Upper lobe of left lung (tissue), 6 donors: ENCODE results near the gene DEPDC5. TPM values are rescaled to one million over a fixed set of nuclear protein-coding genes. Genes with fewer than 3 reads are reported as not detected.

Experiments
- ATAC-seq, 2 donors: fragments of 200-7000 bp; cut with Tn5 transposase; one replicate each; pipeline ENCODE4 v1.9.1; 2022; ENCODE audit warnings: mild to moderate bottlenecking in 2 of 2, moderate library complexity in 2 of 2; ENCODE audit not compliant: low FRiP score in 2 of 2
- DNase-seq, 2 donors: peaks; one replicate each; pipeline ENCODE4 v3.0.0-alpha.2; 2019 to 2020
- H3K27ac ChIP-seq, 4 donors: fragments of 200-600 bp; sonication (generic); one replicate each; pipeline ENCODE4 v1.5.1; 2016 to 2019
- H3K27me3 ChIP-seq, 4 donors: fragments of 200-600 bp; sonication (generic); one replicate each; pipeline ENCODE4 v1.5.1; 2017 to 2019
- H3K36me3 ChIP-seq, 4 donors: fragments of 200-600 bp; sonication (generic); one replicate each; pipeline ENCODE4 v1.5.1; 2016 to 2019
- H3K4me1 ChIP-seq, 4 donors: fragments of 200-600 bp; sonication (generic); one replicate each; pipeline ENCODE4 v1.5.1; 2018 to 2019
- H3K4me3 ChIP-seq, 4 donors: fragments of 200-600 bp; sonication (generic); one replicate each; pipeline ENCODE4 v1.5.1; 2017 to 2019; ENCODE audit warnings: mild to moderate bottlenecking in 2 of 4, moderate library complexity in 1 of 4
- H3K9me3 ChIP-seq, 4 donors: fragments of 200-600 bp; sonication (generic); one replicate each; pipeline ENCODE4 v1.5.1; 2018 to 2019
- CTCF ChIP-seq, 6 experiments: fragments of 450-650 bp in 4 of 6; fragments of 200-600 bp in 2 of 6; sonication (generic) in 2 of 6; IDR thresholded peaks; one replicate each; pipeline ENCODE4 v1.5.1; 2016 to 2019; ENCODE audit warnings: antibody characterized with exemption in 6 of 6
- EP300 ChIP-seq, 4 donors: sonication (generic); formaldehyde crosslinking; IDR thresholded peaks; one replicate each; pipeline ENCODE4 v1.5.1; 2017; ENCODE audit warnings: antibody characterized with exemption in 4 of 4, control low read depth in 2 of 4
- POLR2A ChIP-seq, 4 donors: fragments of 450-650 bp; IDR thresholded peaks; one replicate each; pipeline ENCODE4 v1.5.1; 2016 to 2017; ENCODE audit warnings: antibody characterized with exemption in 4 of 4, mild to moderate bottlenecking in 2 of 4
- POLR2AphosphoS5 ChIP-seq, 2 donors: sonication (generic); formaldehyde crosslinking; IDR thresholded peaks; one replicate each; pipeline ENCODE4 v1.5.1; 2017; ENCODE audit warnings: antibody characterized with exemption in 2 of 2
- WGBS, 2 donors: methylation state at CpG; one replicate each; pipeline ENCODE4 v1.1.5; 2017 to 2018; 5-methylcytosine and 5-hydroxymethylcytosine counted together
- total RNA-seq, 6 donors: library from RNA; depleted of rRNA in 4 of 6; stranded (reverse); fragments of >200 nt in 4 of 6; gene quantifications; one replicate each; pipeline versions ENCODE4 v1.1.0 to v1.2.1, GENCODE V29; 2016 to 2021
- donor health status: DM: no; HTN: no; CAD: no; lungs with moderate emphysema.
- donor health status: DM: no; HTN: yes; CAD: no; lungs with severe emphysema.

DEPDC5 gene
- total RNA-seq, 6 donors from 2014 or later = 10.9 to 31.4 (median 24.4) TPM

- 75 to 80% methylated on average over 2 of the region's 2 CpGs for WGBS, 2 donors
- TF ChIP-seq POLR2AphosphoS5 (IDR thresholded peaks at IDR 0.05) = no peak
- TF ChIP-seq POLR2A (IDR thresholded peaks at IDR 0.05) = no peak
- TF ChIP-seq CTCF (IDR thresholded peaks at IDR 0.05) = no peak
- TF ChIP-seq EP300 (IDR thresholded peaks at IDR 0.05) = no peak
- ATAC-seq = no peak
- Histone ChIP-seq H3K4me1 (peaks cover 0 to 9% (median 1%) of the 10 kb centered on the region in 4 donors), H3K36me3 (peaks cover 0 to 24% (median 0%) of the 10 kb centered on the region in 4 donors), H3K27me3 (no peaks in the 10 kb centered on the region), H3K9me3 (no peaks in the 10 kb centered on the region), H3K27ac (no peak overlapping the region), H3K4me3 (no peak overlapping the region)
- no peak for DNase-seq
Observed at GRCh38 chr22:31732089-31732829, 21.6 kb upstream of the DEPDC5 start.

GRCh38 chr22:31733580-31734079 is 20.2 kb upstream of the DEPDC5 start:
- no peak overlapping the region for H3K4me3 ChIP-seq
- H3K36me3 ChIP-seq = peaks cover 0 to 27% (median 5%) of the 10 kb centered on the region in 4 donors
- no peak for DNase-seq
- H3K9me3 ChIP-seq = no peaks in the 10 kb centered on the region
- peaks cover 0 to 14% (median 1%) of the 10 kb centered on the region in 4 donors for H3K4me1 ChIP-seq
- ATAC-seq = no peak
- H3K27ac ChIP-seq = no peak overlapping the region
- no peaks in the 10 kb centered on the region for H3K27me3 ChIP-seq
- 91% methylated on average over 7 of the region's 7 CpGs for WGBS, 2 donors
- no peak for TF ChIP-seq POLR2A (IDR thresholded peaks at IDR 0.05)
- TF ChIP-seq CTCF (IDR thresholded peaks at IDR 0.05) = no peak
- no peak for TF ChIP-seq EP300 (IDR thresholded peaks at IDR 0.05)
- TF ChIP-seq POLR2AphosphoS5 (IDR thresholded peaks at IDR 0.05) = no peak

GRCh38 chr22:31734512-31734911 is 19.3 kb upstream of the DEPDC5 start:
- DNase-seq (no peak), ATAC-seq (no peak)
- TF ChIP-seq EP300 (IDR thresholded peaks at IDR 0.05) (no peak), POLR2A (IDR thresholded peaks at IDR 0.05) (no peak), POLR2AphosphoS5 (IDR thresholded peaks at IDR 0.05) (no peak)
- peaks cover 0 to 19% (median 6%) of the 10 kb centered on the region in 4 donors for H3K4me1 ChIP-seq
- WGBS, 2 donors = 85 to 87% methylated on average over 1 of the region's 1 CpG
- H3K36me3 ChIP-seq = peaks cover 0 to 27% (median 6%) of the 10 kb centered on the region in 4 donors
- no peaks in the 10 kb centered on the region for H3K9me3 ChIP-seq
- no peaks in the 10 kb centered on the region for H3K27me3 ChIP-seq
- H3K27ac ChIP-seq = no peak overlapping the region
- no peak overlapping the region for H3K4me3 ChIP-seq

DNA sequence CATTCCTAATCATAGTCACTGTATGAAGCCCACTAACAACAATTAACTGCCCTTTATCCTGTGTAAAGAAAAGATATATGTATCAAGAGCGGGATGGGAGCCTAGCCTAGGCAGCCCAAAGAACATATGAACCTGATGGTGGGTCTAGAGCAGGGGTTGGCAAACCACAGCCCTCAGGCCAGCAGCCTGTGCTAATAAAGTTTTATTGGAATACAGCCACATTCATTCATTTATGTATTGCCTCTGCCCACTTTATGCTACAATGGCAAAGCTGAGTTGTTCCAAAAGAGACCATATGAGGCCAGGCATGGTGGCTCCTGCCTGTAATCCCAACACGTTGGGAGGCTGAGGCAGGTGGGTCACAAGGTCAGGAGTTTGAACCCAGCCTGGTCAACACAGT is 17.4 kb upstream of the DEPDC5 start:
- peaks cover 0 to 30% (median 6%) of the 10 kb centered on the region in 4 donors for H3K36me3 ChIP-seq
- H3K27ac ChIP-seq = no peak overlapping the region
- no peaks in the 10 kb centered on the region for H3K27me3 ChIP-seq
- TF ChIP-seq POLR2A (IDR thresholded peaks at IDR 0.05) (no peak), EP300 (IDR thresholded peaks at IDR 0.05) (no peak), CTCF (IDR thresholded peaks at IDR 0.05) (no peak), POLR2AphosphoS5 (IDR thresholded peaks at IDR 0.05) (no peak)
- ATAC-seq (no peak), DNase-seq (no peak)
- no peak overlapping the region for H3K4me3 ChIP-seq
- H3K4me1 ChIP-seq = peaks cover 6 to 31% (median 12%) of the 10 kb centered on the region in 4 donors
- WGBS, 2 donors = 98 to 100% methylated on average over 2 of the region's 2 CpGs
- H3K9me3 ChIP-seq = no peaks in the 10 kb centered on the region

DNA sequence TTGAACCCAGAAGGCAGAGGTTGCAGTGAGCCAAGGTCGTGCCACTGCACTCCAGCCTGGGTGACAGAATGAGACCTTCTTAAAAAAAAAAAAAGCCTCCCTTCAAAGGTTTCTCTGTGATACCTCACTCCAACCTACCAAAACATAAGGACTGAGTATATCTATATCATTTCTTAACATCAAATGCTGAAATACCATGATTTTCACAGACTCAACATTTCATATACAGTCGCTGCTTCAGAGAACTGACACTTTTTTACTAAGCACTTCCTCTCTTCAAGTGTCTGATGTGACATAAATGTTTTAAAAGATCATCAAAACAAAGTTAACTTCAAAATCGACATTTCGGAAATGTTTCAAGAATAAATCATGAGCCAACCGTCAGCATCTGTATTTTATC is 15.9 kb upstream of the DEPDC5 start:
- WGBS, 2 donors = 91% methylated on average over 5 of the region's 5 CpGs

More for the DNA sequence above, 15.9 kb upstream of the DEPDC5 start:
- H3K4me3 ChIP-seq = no peak overlapping the region
- H3K4me1 ChIP-seq = peaks cover 6 to 37% (median 12%) of the 10 kb centered on the region in 4 donors
- TF ChIP-seq EP300 (IDR thresholded peaks at IDR 0.05) (no peak), POLR2A (IDR thresholded peaks at IDR 0.05) (no peak), POLR2AphosphoS5 (IDR thresholded peaks at IDR 0.05) (no peak), CTCF (IDR thresholded peaks at IDR 0.05) (no peak)
- peaks cover 0 to 24% (median 6%) of the 10 kb centered on the region in 4 donors for H3K36me3 ChIP-seq
- H3K9me3 ChIP-seq = no peaks in the 10 kb centered on the region
- no peaks in the 10 kb centered on the region for H3K27me3 ChIP-seq
- no peak for DNase-seq
- H3K27ac ChIP-seq = peak overlapping the region in 1 of 4 donors; percentile 55
- ATAC-seq = no peak
